Tibial artery (tissue), 4 donors: Measurements from ENCODE around the gene MT1B.

Experiments
- DNase-seq, 2 donors: peaks; one replicate each; pipeline ENCODE4 v3.0.0-alpha.2; 2019
- H3K27ac ChIP-seq, 2 donors: fragments of 200-600 bp; sonication (generic) in 1 of 2; 1 replicate in 1 of 2; 2 replicates in 1 of 2; pipeline ENCODE4 v1.5.1; 2018 to 2019; ENCODE audit warnings: mild to moderate bottlenecking in 1 of 2
- H3K27me3 ChIP-seq, 2 donors: fragments of 200-600 bp; sonication (generic) in 1 of 2; one replicate each; pipeline versions ENCODE4 v1.5.1 to v1.6.0; 2016 to 2019
- H3K36me3 ChIP-seq, 3 donors: fragments of 200-600 bp; sonication (generic) in 2 of 3; one replicate each; pipeline ENCODE4 v1.5.1; 2016 to 2019; ENCODE audit warnings: mild to moderate bottlenecking in 2 of 3
- H3K4me1 ChIP-seq, 4 donors: fragments of 200-600 bp; sonication (generic) in 2 of 4; 1 replicate in 3 of 4; 2 replicates in 1 of 4; pipeline ENCODE4 v1.5.1; 2016 to 2019
- H3K4me3 ChIP-seq, 2 donors: fragments of 200-600 bp; sonication (generic) in 1 of 2; 1 replicate in 1 of 2; 2 replicates in 1 of 2; pipeline ENCODE4 v1.5.1; 2018 to 2019; ENCODE audit warnings: mild to moderate bottlenecking in 2 of 2
- H3K9me3 ChIP-seq, 3 donors: fragments of 200-600 bp; sonication (generic) in 1 of 3; one replicate each; pipeline ENCODE4 v1.5.1; 2016 to 2019
- intact Hi-C: fragments of 100-400 bp; cut with DNase I; formaldehyde crosslinking; loops from one replicate; pipeline ENCODE4 v1.15.0; 2023; ENCODE audit warnings: low total_unique reads
- TF ChIP-seq, protein P1 (sequence below), 2 experiments: fragments of 200-600 bp in 1 of 2; fragments of 450-650 bp in 1 of 2; IDR thresholded peaks; one replicate each; pipeline ENCODE4 v1.5.1; 2017 to 2019; ENCODE audit warnings: antibody characterized with exemption in 2 of 2, mild to moderate bottlenecking in 1 of 2, moderate library complexity in 1 of 2

MT1B gene

DNA sequence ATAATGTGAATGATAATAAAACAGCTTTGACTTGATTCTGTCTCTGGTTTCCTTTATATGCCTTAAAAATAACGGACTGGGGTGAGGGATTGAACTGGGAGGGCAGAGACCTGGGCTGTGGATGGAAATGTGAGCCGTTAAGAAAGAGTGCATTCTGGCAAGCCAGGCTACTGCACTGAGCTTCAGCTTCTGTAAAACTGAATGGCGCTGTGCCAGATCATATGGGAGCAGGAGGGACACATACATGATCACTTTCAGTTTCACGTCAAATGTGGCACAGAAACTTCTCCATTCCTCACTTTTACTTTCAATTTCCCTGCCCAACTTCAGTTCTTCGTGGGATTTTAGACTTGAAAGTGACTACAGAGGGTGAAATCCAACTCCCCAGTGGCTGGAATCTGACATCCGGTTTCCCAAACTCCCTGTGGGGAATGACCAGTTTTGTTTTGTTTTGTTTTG is 42.2 kb upstream of the MT1B start:
- peaks cover 0 to 56% (median 47%) of the 10 kb centered on the region in 4 donors for H3K4me1 ChIP-seq
- TF ChIP-seq, protein P1, sequence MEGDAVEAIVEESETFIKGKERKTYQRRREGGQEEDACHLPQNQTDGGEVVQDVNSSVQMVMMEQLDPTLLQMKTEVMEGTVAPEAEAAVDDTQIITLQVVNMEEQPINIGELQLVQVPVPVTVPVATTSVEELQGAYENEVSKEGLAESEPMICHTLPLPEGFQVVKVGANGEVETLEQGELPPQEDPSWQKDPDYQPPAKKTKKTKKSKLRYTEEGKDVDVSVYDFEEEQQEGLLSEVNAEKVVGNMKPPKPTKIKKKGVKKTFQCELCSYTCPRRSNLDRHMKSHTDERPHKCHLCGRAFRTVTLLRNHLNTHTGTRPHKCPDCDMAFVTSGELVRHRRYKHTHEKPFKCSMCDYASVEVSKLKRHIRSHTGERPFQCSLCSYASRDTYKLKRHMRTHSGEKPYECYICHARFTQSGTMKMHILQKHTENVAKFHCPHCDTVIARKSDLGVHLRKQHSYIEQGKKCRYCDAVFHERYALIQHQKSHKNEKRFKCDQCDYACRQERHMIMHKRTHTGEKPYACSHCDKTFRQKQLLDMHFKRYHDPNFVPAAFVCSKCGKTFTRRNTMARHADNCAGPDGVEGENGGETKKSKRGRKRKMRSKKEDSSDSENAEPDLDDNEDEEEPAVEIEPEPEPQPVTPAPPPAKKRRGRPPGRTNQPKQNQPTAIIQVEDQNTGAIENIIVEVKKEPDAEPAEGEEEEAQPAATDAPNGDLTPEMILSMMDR (IDR thresholded peaks at IDR 0.05): peak in 1 of 2 experiments; percentile 26
- no peaks in the 10 kb centered on the region for H3K9me3 ChIP-seq
- peak overlapping the region; percentile 83 to 85 for H3K27ac ChIP-seq
- peak overlapping the region; percentile 65 to 76 for H3K4me3 ChIP-seq
- no peaks in the 10 kb centered on the region for H3K36me3 ChIP-seq
- intact Hi-C loops: loop anchor here (5.0 kb wide), 2 partner anchors 33 to 73 kb away; partner anchors contain the start of gene MT1X
- H3K27me3 ChIP-seq: no peaks in the 10 kb centered on the region
- peak; percentile 82 to 85 for DNase-seq

DNA sequence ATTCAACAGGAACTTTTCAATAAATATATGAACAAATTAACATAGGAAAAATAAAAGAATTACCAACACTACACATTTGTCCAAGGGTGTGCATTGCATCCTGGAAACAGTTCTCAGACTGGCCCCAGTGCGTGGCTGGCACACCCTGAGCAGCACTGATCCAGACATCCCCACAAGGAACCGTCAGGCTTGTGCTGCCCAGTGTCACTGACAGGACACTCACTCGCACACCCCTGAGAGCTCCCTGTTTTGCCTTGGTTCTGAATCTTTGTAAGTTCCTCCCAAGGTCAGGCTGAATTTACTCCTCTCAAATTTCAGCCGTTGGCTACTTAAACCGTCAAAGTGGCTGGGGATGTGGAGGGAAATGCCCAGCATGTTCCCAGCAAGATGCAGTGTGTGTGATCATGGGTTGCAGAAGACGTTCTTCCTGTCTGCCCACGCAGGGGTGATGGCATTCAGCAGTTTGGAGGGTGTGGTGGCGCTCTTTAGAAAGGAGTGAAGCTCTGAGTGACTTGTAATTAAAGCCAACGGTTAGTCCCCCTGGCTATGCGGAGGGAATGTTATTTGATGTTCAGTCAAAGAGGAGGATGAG is 41.6 kb upstream of the MT1B start:
- no peaks in the 10 kb centered on the region for H3K36me3 ChIP-seq
- peak overlapping the region; percentile 65 to 76 for H3K4me3 ChIP-seq
- DNase-seq: peak; percentile 75 to 85
- TF ChIP-seq, protein P1 (IDR thresholded peaks at IDR 0.05): no peak
- intact Hi-C loops: no loop called here
- no peaks in the 10 kb centered on the region for H3K9me3 ChIP-seq
- no peaks in the 10 kb centered on the region for H3K27me3 ChIP-seq
- H3K27ac ChIP-seq: peak overlapping the region; percentile 83 to 85
- peaks cover 0 to 56% (median 47%) of the 10 kb centered on the region in 4 donors for H3K4me1 ChIP-seq

GRCh38 chr16:56610609-56611111 is 41.0 kb upstream of the MT1B start:
- H3K27me3 ChIP-seq: no peaks in the 10 kb centered on the region
- H3K4me3 ChIP-seq: peak overlapping the region; percentile 65 to 76
- H3K36me3 ChIP-seq: no peaks in the 10 kb centered on the region
- H3K9me3 ChIP-seq: no peaks in the 10 kb centered on the region
- intact Hi-C loops: no loop called here
- H3K4me1 ChIP-seq: peaks cover 0 to 52% (median 46%) of the 10 kb centered on the region in 4 donors
- TF ChIP-seq, protein P1 (IDR thresholded peaks at IDR 0.05): no peak
- H3K27ac ChIP-seq: peak overlapping the region; percentile 83 to 85
- DNase-seq: peak in 1 of 2 donors; percentile 25

GRCh38 chr16:56611281-56611833 is 40.3 kb upstream of the MT1B start:
- Histone ChIP-seq H3K4me3 (peak overlapping the region in 1 of 2 donors; percentile 65), H3K4me1 (peaks cover 0 to 45% (median 39%) of the 10 kb centered on the region in 4 donors), H3K36me3 (no peaks in the 10 kb centered on the region), H3K9me3 (no peaks in the 10 kb centered on the region), H3K27ac (peak overlapping the region; percentile 83 to 85), H3K27me3 (no peaks in the 10 kb centered on the region)
- peak; percentile 83 to 94 for DNase-seq
- intact Hi-C loops: no loop called here
- TF ChIP-seq, protein P1 (IDR thresholded peaks at IDR 0.05): no peak

DNA sequence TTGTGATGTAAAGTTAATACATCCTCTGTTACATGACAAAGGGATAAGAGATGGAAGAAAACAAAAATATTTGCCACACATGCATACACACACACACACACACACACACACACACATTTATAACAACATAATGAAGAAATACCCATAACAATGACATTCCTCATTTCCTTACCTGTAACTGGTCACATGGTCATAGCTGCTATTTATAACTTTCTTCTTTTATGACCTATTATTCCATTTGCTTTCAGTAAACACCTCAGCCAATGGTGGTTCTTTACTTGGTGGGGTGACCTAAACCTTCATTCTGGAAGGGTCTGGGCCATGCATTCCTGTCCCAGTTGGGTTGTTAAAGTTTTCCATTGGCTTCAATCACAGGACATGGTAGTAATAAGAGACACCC is 38.0 kb upstream of the MT1B start:
- H3K27ac ChIP-seq: no peak overlapping the region
- intact Hi-C loops: no loop called here
- DNase-seq: no peak
- H3K4me3 ChIP-seq: no peak overlapping the region
- no peaks in the 10 kb centered on the region for H3K36me3 ChIP-seq
- peaks cover 0 to 43% (median 32%) of the 10 kb centered on the region in 4 donors for H3K4me1 ChIP-seq
- TF ChIP-seq, protein P1 (IDR thresholded peaks at IDR 0.05): no peak
- no peaks in the 10 kb centered on the region for H3K9me3 ChIP-seq
- no peaks in the 10 kb centered on the region for H3K27me3 ChIP-seq
